SK-N-SH (cell line): Measurements from ENCODE around the gene PLEKHH1. TPM values are rescaled to one million over a fixed set of nuclear protein-coding genes. Genes with fewer than 3 reads are reported as not detected.

Experiments
- CTCF ChIA-PET: fragments of 300-600, 350-600 bp; formaldehyde crosslinking; extraction: SDS; loops from one replicate; lab custom pipeline; 2021; lab: Yijun Ruan, JAX
- POLR2A ChIA-PET: fragments of 350-600 bp; sonication (Branson Sonifier 250); formaldehyde crosslinking; extraction: SDS; loops from one replicate; lab custom pipeline; 2020; ENCODE audit warnings: antibody characterized with exemption, inconsistent platforms; lab: Yijun Ruan, JAX
- DNase-seq: peaks from one replicate; pipeline ENCODE4 v3.0.0; 2012
- H2AFZ ChIP-seq: fragments of 200-600 bp; sonication (generic); 2 replicates; pipeline ENCODE4 v1.8.1; 2016; ENCODE audit warnings: antibody characterized with exemption, mild to moderate bottlenecking, low read depth
- H3F3A ChIP-seq: fragments of 200-600 bp; sonication (generic); replicated peaks from 2 replicates; pipeline ENCODE3; 2016; ENCODE audit warnings: antibody characterized with exemption, mild to moderate bottlenecking; ENCODE audit not compliant: insufficient read depth
- H3K27ac ChIP-seq, 2 experiments: fragments of 200-500 bp in 1 of 2; fragments of 200-600 bp in 1 of 2; sonication (Bioruptor generic) in 1 of 2; sonication (generic), shearing (Covaris generic) in 1 of 2; 2 replicates each; pipeline versions ENCODE4 v1.5.1 to v1.6.1; 2014 to 2016; ENCODE audit warnings: low read depth in 2 of 2, inconsistent platforms in 1 of 2, low read length in 1 of 2, mild to moderate bottlenecking in 1 of 2, mixed read lengths in 1 of 2
- H3K27me3 ChIP-seq: fragments of 200-600 bp; sonication (generic), shearing (Covaris generic); 2 replicates; pipeline ENCODE4 v1.6.1; 2016; ENCODE audit warnings: mixed run types; ENCODE audit not compliant: insufficient read depth
- H3K36me3 ChIP-seq, 2 experiments: fragments of 200-500 bp in 1 of 2; fragments of 200-600 bp in 1 of 2; sonication (Bioruptor generic) in 1 of 2; sonication (generic) in 1 of 2; replicated peaks in 1 of 2; 2 replicates each; pipeline versions ENCODE3 to v1.5.1; 2014 to 2016; ENCODE audit warnings: low read length in 1 of 2, mild to moderate bottlenecking in 1 of 2; ENCODE audit not compliant: insufficient read depth in 2 of 2, control insufficient read depth in 1 of 2
- H3K4me1 ChIP-seq, 2 experiments: fragments of 200-500 bp in 1 of 2; fragments of 200-600 bp in 1 of 2; sonication (Bioruptor generic) in 1 of 2; sonication (generic), shearing (Covaris generic) in 1 of 2; 2 replicates each; pipeline versions ENCODE4 v1.5.1 to v1.6.1; 2014 to 2016; ENCODE audit warnings: low read depth in 1 of 2, low read length in 1 of 2, mixed run types in 1 of 2; ENCODE audit not compliant: insufficient read depth in 2 of 2, control insufficient read depth in 1 of 2
- H3K4me2 ChIP-seq: fragments of 200-600 bp; sonication (generic), shearing (Covaris generic); 2 replicates; pipeline ENCODE4 v1.6.1; 2017; ENCODE audit warnings: mixed run types
- H3K4me3 ChIP-seq, 2 experiments: fragments of 200-500 bp in 1 of 2; fragments of 200-600 bp in 1 of 2; sonication (Bioruptor generic) in 1 of 2; sonication (generic), shearing (Covaris generic) in 1 of 2; 2 replicates each; pipeline versions ENCODE4 v1.5.1 to v1.8.1; 2014 to 2016; ENCODE audit warnings: low read depth in 2 of 2, inconsistent platforms in 1 of 2, low read length in 1 of 2, mild to moderate bottlenecking in 1 of 2, mixed read lengths in 1 of 2, moderate library complexity in 1 of 2
- H3K79me2 ChIP-seq: fragments of 200-600 bp; sonication (generic); 2 replicates; pipeline ENCODE4 v1.8.1; 2017; ENCODE audit warnings: mild to moderate bottlenecking; ENCODE audit not compliant: insufficient read depth
- H3K9ac ChIP-seq: fragments of 200-600 bp; sonication (generic); 2 replicates; pipeline ENCODE4 v1.6.1; 2017; ENCODE audit warnings: mixed run types
- H3K9me2 ChIP-seq: fragments of 200-600 bp; sonication (generic); 2 replicates; pipeline ENCODE4 v1.6.1; 2017; ENCODE audit warnings: mixed run types
- H3K9me3 ChIP-seq: fragments of 200-600 bp; sonication (generic); 2 replicates; pipeline ENCODE4 v1.6.1; 2017; ENCODE audit warnings: mixed run types, mild to moderate bottlenecking, moderate library complexity
- H4K20me1 ChIP-seq: fragments of 200-600 bp; sonication (generic); 2 replicates; pipeline ENCODE4 v1.6.1; 2017; ENCODE audit warnings: mild to moderate bottlenecking, mixed run types; ENCODE audit not compliant: insufficient read depth
- ELF1 ChIP-seq: IDR thresholded peaks from 2 replicates; pipeline ENCODE4 v1.4.0; 2012
- EZH2phosphoT487 ChIP-seq: fragments of 200-600 bp; sonication (generic); IDR thresholded peaks from 2 replicates; pipeline ENCODE4 v1.6.1; 2017; ENCODE audit warnings: low read depth, mixed run types, mild to moderate bottlenecking, antibody characterized with exemption, moderate library complexity, borderline replicate concordance
- FOXJ3 ChIP-seq: sonication (generic); formaldehyde crosslinking; IDR thresholded peaks from 2 replicates; pipeline ENCODE4 v1.5.1; 2020; ENCODE audit warnings: mild to moderate bottlenecking, missing genetic modification reagents
- FOXM1 ChIP-seq: IDR thresholded peaks from 2 replicates; pipeline ENCODE4 v1.4.0; 2012; ENCODE audit warnings: low read depth, mild to moderate bottlenecking
- GABPA ChIP-seq: IDR thresholded peaks from 2 replicates; pipeline ENCODE4 v1.4.0; 2012; ENCODE audit warnings: low read depth, mild to moderate bottlenecking
- GATA2 ChIP-seq: sonication (generic); formaldehyde crosslinking; IDR thresholded peaks from 2 replicates; pipeline ENCODE4 v1.5.0; 2020; ENCODE audit warnings: mild to moderate bottlenecking, missing genetic modification reagents
- MXI1 ChIP-seq: IDR thresholded peaks from 2 replicates; pipeline ENCODE4 v1.6.1; 2012; ENCODE audit warnings: mild to moderate bottlenecking, low read depth, low read length, improper control_type of control experiment
- NFIC ChIP-seq: IDR thresholded peaks from 2 replicates; pipeline ENCODE4 v1.4.0; 2012; ENCODE audit warnings: borderline replicate concordance
- POLR2AphosphoS5 ChIP-seq: IDR thresholded peaks from 2 replicates; pipeline ENCODE4 v1.6.1; 2012; ENCODE audit warnings: low read depth, low read length
- RAD21 ChIP-seq: IDR thresholded peaks from 2 replicates; pipeline ENCODE4 v1.6.1; 2012; ENCODE audit warnings: mild to moderate bottlenecking, low read length
- RCOR1 ChIP-seq: fragments of 150-350 bp; IDR thresholded peaks from 2 replicates; pipeline ENCODE4 v1.6.1; 2017; ENCODE audit warnings: antibody characterized with exemption, low read length
- RXRA ChIP-seq: IDR thresholded peaks from 2 replicates; pipeline ENCODE4 v1.4.0; 2012; ENCODE audit warnings: low read depth, mild to moderate bottlenecking, borderline replicate concordance
- SIN3A ChIP-seq: IDR thresholded peaks from 2 replicates; pipeline ENCODE4 v1.6.1; 2012; ENCODE audit warnings: low read depth, mild to moderate bottlenecking, low read length, moderate library complexity, borderline replicate concordance
- SMC3 ChIP-seq: IDR thresholded peaks from 2 replicates; pipeline ENCODE4 v1.6.1; 2012; ENCODE audit warnings: low read depth, low read length, improper control_type of control experiment
- YY1 ChIP-seq: IDR thresholded peaks from 2 replicates; pipeline ENCODE4 v1.4.0; 2012; ENCODE audit warnings: low read depth, mild to moderate bottlenecking
- WGBS: methylation state at CpG from one replicate; pipeline ENCODE4 v1.1.6; 2017; ENCODE audit warnings: low lambda C conversion rate; 5-methylcytosine and 5-hydroxymethylcytosine counted together
- polyA plus RNA-seq, 3 experiments: library from polyadenylated mRNA; depleted of rRNA; stranded (reverse); fragments of >200 nt; gene quantifications; 2 replicates each; pipeline ENCODE4 v1.2.3, GENCODE V29; 2012
- TF ChIP-seq, protein P1 (sequence below): IDR thresholded peaks from 2 replicates; pipeline ENCODE4 v1.6.1; 2012; ENCODE audit warnings: mild to moderate bottlenecking, low read depth, low read length, moderate library complexity
- TF ChIP-seq, protein P2 (sequence below): IDR thresholded peaks from 2 replicates; pipeline ENCODE4 v1.4.0; 2012; ENCODE audit warnings: low read depth
- TF ChIP-seq, protein P3 (sequence below): fragments of 150-350 bp; IDR thresholded peaks from 2 replicates; pipeline ENCODE4 v1.6.1; 2017; ENCODE audit warnings: antibody characterized with exemption, low read length, low read depth, borderline replicate concordance

PLEKHH1 gene
- polyA plus RNA-seq, 1 of the 3 experiments (the other 2 are of a cell fraction), result 1.6 TPM

DNA sequence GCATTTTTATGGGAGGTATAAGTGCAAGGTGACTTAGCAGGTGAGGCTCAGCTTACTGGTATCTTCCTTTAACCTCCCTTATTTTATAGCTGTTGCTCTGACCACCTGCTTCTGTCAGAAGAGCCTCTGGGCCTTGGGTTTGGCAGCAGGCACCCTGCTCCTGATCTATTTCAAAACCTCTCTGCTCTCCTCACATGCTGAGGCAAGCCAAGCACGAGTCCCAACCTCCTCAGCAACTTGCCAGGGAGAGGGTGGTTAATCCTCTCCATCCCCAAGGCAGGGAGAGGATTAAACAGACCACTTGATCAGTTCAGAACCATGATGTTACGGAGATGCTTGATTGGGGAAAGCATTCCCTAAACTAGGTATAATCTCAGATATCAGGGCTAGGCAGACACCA is 5.4 kb downstream of the PLEKHH1 start:
- TF ChIP-seq POLR2AphosphoS5 (no peak), SIN3A (no peak), RCOR1 (no peak), ELF1 (no peak), RAD21 (no peak), MXI1 (no peak), SMC3 (no peak), GABPA (no peak), GATA2 (CRISPR knock-in tag) (no peak), FOXJ3 (CRISPR knock-in tag) (no peak), YY1 (no peak), NFIC (no peak), EZH2phosphoT487 (no peak), RXRA (no peak), FOXM1 (no peak)
- TF ChIP-seq, protein P1, sequence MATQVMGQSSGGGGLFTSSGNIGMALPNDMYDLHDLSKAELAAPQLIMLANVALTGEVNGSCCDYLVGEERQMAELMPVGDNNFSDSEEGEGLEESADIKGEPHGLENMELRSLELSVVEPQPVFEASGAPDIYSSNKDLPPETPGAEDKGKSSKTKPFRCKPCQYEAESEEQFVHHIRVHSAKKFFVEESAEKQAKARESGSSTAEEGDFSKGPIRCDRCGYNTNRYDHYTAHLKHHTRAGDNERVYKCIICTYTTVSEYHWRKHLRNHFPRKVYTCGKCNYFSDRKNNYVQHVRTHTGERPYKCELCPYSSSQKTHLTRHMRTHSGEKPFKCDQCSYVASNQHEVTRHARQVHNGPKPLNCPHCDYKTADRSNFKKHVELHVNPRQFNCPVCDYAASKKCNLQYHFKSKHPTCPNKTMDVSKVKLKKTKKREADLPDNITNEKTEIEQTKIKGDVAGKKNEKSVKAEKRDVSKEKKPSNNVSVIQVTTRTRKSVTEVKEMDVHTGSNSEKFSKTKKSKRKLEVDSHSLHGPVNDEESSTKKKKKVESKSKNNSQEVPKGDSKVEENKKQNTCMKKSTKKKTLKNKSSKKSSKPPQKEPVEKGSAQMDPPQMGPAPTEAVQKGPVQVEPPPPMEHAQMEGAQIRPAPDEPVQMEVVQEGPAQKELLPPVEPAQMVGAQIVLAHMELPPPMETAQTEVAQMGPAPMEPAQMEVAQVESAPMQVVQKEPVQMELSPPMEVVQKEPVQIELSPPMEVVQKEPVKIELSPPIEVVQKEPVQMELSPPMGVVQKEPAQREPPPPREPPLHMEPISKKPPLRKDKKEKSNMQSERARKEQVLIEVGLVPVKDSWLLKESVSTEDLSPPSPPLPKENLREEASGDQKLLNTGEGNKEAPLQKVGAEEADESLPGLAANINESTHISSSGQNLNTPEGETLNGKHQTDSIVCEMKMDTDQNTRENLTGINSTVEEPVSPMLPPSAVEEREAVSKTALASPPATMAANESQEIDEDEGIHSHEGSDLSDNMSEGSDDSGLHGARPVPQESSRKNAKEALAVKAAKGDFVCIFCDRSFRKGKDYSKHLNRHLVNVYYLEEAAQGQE, result no peak
- TF ChIP-seq, protein P2, sequence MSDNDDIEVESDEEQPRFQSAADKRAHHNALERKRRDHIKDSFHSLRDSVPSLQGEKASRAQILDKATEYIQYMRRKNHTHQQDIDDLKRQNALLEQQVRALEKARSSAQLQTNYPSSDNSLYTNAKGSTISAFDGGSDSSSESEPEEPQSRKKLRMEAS, result no peak
- TF ChIP-seq, protein P3, sequence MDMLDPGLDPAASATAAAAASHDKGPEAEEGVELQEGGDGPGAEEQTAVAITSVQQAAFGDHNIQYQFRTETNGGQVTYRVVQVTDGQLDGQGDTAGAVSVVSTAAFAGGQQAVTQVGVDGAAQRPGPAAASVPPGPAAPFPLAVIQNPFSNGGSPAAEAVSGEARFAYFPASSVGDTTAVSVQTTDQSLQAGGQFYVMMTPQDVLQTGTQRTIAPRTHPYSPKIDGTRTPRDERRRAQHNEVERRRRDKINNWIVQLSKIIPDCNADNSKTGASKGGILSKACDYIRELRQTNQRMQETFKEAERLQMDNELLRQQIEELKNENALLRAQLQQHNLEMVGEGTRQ, result no peak
- Histone ChIP-seq H3K9me3 (no peaks in the 10 kb centered on the region), H4K20me1 (no peaks in the 10 kb centered on the region), H3K9me2 (no peaks in the 10 kb centered on the region), H3K9ac (no peak overlapping the region), H3K27me3 (0 out of 2 replicates have a peak, but pooled peaks cover 4% of the 10 kb centered on the region), H3F3A (no peaks in the 10 kb centered on the region), H3K4me1 (no peaks in the 10 kb centered on the region; a peak in 1 of 4 replicates), H3K36me3 (no peaks in the 10 kb centered on the region), H3K79me2 (no peaks in the 10 kb centered on the region), H2AFZ (no peak overlapping the region), H3K4me3 (no peak overlapping the region), H3K27ac (no peak overlapping the region), H3K4me2 (no peak overlapping the region)
- POLR2A ChIA-PET, result no interaction called here
- CTCF ChIA-PET, result interaction anchor here (0.7 to 2.6 kb wide), 5 partner anchors 12 to 121 kb away, joined by 3 to 16 read pairs (median 4); no protein-coding TSS in a partner anchor
- WGBS, result 57% methylated on average over 2 of the region's 2 CpGs
- DNase-seq, result no peak
